ENCODE data around the gene ZC3H14. TPM values are rescaled to one million over a fixed set of nuclear protein-coding genes. Genes with fewer than 3 reads are reported as not detected.
"Not testable (repeated sequence)": the region's sequence is repeated elsewhere in the genome, so short reads cannot be mapped to it uniquely, and the experiment has no call there.

Gene ZC3H14
- total RNA-seq, 4 donors from 2014 or later = 34.0 to 49.5 (median 42.4) TPM

DNA sequence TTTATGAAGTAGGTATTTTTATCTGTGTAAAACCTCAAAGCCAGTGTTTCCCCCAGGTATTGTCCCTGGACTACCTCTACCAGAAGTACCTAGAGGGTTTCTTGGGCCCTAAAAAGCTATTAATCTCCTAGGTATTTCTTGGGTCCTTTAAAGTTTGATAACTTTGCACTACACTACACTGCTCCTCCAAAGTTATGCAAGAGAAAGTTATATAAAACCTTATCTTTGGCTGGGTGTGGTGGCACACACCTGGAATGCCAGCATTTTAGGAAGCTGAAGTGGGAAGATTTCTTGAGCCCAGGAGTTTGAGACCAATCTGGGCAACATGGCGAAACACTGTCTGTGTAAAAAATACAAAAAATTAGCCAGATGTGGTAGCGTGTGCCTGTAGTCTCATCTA, 42.9 kb upstream of the ZC3H14 start:
- intact Hi-C loops (cut with DNase I; ENCODE audit: low total_unique reads) = no loop called here

DNA sequence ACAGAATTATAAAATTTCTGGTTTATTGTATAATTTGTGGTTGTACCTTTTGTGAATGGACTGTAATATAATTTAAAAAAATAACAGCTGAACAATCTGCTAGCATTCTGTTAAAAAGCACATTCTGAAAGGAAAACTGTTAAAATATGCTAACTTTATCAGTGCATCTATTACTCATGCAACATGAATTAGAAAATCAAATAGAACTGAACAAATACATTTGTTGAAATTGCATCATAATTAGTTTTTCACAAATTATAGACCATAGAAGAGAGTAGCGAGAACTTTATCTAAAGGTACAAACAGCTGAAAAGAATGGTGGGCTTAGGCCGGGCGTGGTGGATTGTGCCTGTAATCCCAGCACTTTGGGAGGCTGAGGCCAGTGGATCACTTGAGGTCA, 41.0 kb upstream of the ZC3H14 start:
- Histone ChIP-seq H3K36me3 (no peaks in the 10 kb centered on the region), H3K27ac (no peak overlapping the region), H3K27me3 (no peaks in the 10 kb centered on the region), H3K4me3 (no peak overlapping the region), H3K4me1 (no peaks in the 10 kb centered on the region), H3K9me3 (no peaks in the 10 kb centered on the region)
- intact Hi-C loops (cut with DNase I; ENCODE audit: low total_unique reads) (no loop called here), in situ Hi-C loops (cut with MboI; ENCODE audit: low sequenced_read_pairs in 4 of 4) (no loop called here)
- ATAC-seq (no peak), DNase-seq (no peak)
- no peak for TF ChIP-seq POLR2A (IDR thresholded peaks at IDR 0.05)
- TF ChIP-seq, protein P1, sequence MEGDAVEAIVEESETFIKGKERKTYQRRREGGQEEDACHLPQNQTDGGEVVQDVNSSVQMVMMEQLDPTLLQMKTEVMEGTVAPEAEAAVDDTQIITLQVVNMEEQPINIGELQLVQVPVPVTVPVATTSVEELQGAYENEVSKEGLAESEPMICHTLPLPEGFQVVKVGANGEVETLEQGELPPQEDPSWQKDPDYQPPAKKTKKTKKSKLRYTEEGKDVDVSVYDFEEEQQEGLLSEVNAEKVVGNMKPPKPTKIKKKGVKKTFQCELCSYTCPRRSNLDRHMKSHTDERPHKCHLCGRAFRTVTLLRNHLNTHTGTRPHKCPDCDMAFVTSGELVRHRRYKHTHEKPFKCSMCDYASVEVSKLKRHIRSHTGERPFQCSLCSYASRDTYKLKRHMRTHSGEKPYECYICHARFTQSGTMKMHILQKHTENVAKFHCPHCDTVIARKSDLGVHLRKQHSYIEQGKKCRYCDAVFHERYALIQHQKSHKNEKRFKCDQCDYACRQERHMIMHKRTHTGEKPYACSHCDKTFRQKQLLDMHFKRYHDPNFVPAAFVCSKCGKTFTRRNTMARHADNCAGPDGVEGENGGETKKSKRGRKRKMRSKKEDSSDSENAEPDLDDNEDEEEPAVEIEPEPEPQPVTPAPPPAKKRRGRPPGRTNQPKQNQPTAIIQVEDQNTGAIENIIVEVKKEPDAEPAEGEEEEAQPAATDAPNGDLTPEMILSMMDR (IDR thresholded peaks at IDR 0.05 in 4 of 5, conservative IDR thresholded peaks at IDR 0.05 in 1 of 5) = no peak

More for the DNA sequence above, 42.9 kb upstream of the ZC3H14 start:
- H3K27me3 ChIP-seq = no peaks in the 10 kb centered on the region
- no peak overlapping the region for H3K27ac ChIP-seq
- no peaks in the 10 kb centered on the region for H3K9me3 ChIP-seq
- no peaks in the 10 kb centered on the region for H3K36me3 ChIP-seq
- no peak overlapping the region for H3K4me3 ChIP-seq
- no peak for TF ChIP-seq POLR2A (IDR thresholded peaks at IDR 0.05)
- TF ChIP-seq, protein P1 (IDR thresholded peaks at IDR 0.05 in 4 of 5, conservative IDR thresholded peaks at IDR 0.05 in 1 of 5) = no peak
- no peak for ATAC-seq
- H3K4me1 ChIP-seq = no peaks in the 10 kb centered on the region
- DNase-seq = no peak
- in situ Hi-C loops (cut with MboI; ENCODE audit: low sequenced_read_pairs in 4 of 4) = no loop called here

DNA sequence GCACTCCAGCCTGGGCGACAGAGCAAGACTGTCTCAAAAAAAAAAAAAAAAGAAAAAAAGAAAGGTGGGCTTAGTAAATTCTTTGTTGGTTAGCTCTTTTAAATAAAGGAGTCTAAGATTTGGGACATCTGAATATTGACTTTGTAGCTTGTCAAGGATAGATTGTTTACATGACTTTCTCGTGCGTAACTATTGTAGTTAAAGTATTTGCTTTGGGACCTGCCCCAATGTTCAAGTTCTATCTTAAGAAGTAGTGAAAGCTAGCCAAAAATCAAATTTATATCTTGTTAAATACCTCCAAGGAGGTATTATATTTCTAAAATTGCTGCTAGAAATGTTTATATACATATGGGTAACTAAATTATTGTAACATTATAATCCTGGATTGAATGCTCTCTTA, 40.4 kb upstream of the ZC3H14 start:
- intact Hi-C loops (cut with DNase I; ENCODE audit: low total_unique reads) = no loop called here
- ATAC-seq = no peak
- in situ Hi-C loops (cut with MboI; ENCODE audit: low sequenced_read_pairs in 4 of 4) = no loop called here
- no peak for DNase-seq
- Histone ChIP-seq H3K27ac (no peak overlapping the region), H3K36me3 (no peaks in the 10 kb centered on the region), H3K27me3 (no peaks in the 10 kb centered on the region), H3K9me3 (no peaks in the 10 kb centered on the region), H3K4me3 (no peak overlapping the region), H3K4me1 (no peaks in the 10 kb centered on the region)
- no peak for TF ChIP-seq POLR2A (IDR thresholded peaks at IDR 0.05)
- TF ChIP-seq, protein P1 (IDR thresholded peaks at IDR 0.05 in 4 of 5, conservative IDR thresholded peaks at IDR 0.05 in 1 of 5) = no peak

DNA sequence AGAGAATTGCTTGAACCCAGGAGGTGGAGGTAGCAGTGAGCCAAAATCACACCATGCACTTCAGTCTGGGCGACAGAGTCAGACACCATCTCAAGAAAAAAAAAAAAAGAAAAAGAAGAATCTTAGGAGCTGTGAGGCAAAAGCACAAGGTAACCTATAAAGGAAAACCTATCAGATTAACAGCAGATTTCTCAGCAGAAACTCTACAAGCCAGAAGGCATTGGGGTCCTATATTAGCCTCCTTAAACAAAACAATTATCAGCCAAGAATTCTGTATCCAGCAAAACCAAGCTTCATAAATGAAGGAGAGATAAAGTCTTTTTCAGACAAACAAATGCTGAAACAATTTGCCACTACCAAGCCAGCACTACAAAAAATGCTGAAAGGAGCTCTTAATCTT, 32.9 kb upstream of the ZC3H14 start:
- H3K9me3 ChIP-seq; H3K36me3 ChIP-seq; ATAC-seq; H3K4me3 ChIP-seq; H3K27me3 ChIP-seq; in situ Hi-C loops (cut with MboI; ENCODE audit: low sequenced_read_pairs in 4 of 4); DNase-seq; H3K4me1 ChIP-seq; H3K27ac ChIP-seq; intact Hi-C loops (cut with DNase I; ENCODE audit: low total_unique reads): not testable (repeated sequence)

DNA sequence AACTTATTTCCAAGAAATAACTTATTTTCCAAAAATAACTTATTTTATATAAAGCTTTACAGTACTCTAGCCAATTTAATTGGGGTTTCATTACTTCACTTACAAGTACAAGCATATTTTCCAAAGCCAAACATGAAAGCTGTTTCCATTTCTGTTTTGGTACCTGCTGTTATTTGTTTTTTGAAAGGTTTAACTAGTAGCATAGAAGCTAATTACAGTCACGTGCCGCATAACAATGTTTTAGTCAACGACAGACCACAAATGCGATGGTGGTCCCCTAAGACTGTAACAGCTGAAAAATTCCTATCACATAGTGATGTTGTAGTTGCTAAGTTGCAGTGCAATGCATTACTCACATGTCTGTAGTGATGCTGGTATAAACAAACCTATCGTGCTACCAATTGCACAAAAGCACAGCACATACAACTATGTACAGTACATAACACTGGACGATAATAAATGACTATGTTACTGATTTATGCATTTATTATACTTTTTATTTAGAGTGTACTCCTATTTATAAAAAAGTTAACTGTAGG, 29.7 kb upstream of the ZC3H14 start:
- in situ Hi-C loops (cut with MboI; ENCODE audit: low sequenced_read_pairs in 4 of 4) = no loop called here
- TF ChIP-seq POLR2A (IDR thresholded peaks at IDR 0.05) = no peak
- TF ChIP-seq, protein P1 (IDR thresholded peaks at IDR 0.05 in 4 of 5, conservative IDR thresholded peaks at IDR 0.05 in 1 of 5) = no peak
- Histone ChIP-seq H3K27ac (no peak overlapping the region), H3K27me3 (no peaks in the 10 kb centered on the region), H3K4me3 (no peak overlapping the region), H3K9me3 (no peaks in the 10 kb centered on the region), H3K36me3 (peaks cover 0 to 7% of the 10 kb centered on the region in 2 donors), H3K4me1 (peaks cover 16 to 30% of the 10 kb centered on the region in 2 donors)
- no peak for ATAC-seq
- intact Hi-C loops (cut with DNase I; ENCODE audit: low total_unique reads) = no loop called here
- no peak for DNase-seq
